Measurements from ENCODE around the gene OAF.

- TF ChIP-seq CTCF (IDR thresholded peaks at IDR 0.05; ENCODE audit: low read depth, low read length, poor library complexity, severe bottlenecking): no peak
- no peak for TF ChIP-seq EZH2phosphoT487 (IDR thresholded peaks at IDR 0.05; ENCODE audit: borderline replicate concordance, low read length)
Measured at GRCh38 chr11:120261321-120261720, 50.5 kb downstream of the OAF start.

Data from DOHH2 (cell line).